ENCODE measurements around the gene CIB4.
A peak's percentile ranks its signal among the peaks of the same experiment; 100 is the strongest.

Gene CIB4

GRCh38 chr2:26608557-26608956, 32.6 kb downstream of the CIB4 start:
- H3K36me3 ChIP-seq (replicated peaks in 1 of 2; ENCODE audit: control insufficient read depth in 2 of 2, insufficient read depth in 2 of 2, low read length in 2 of 2), result no peaks in the 10 kb centered on the region
- H2AFZ ChIP-seq (ENCODE audit: low read length), result no peak overlapping the region
- no peaks in the 10 kb centered on the region for H3K9me3 ChIP-seq (replicated peaks in 1 of 2; ENCODE audit: control insufficient read depth in 2 of 2, insufficient read depth in 1 of 2, low read depth in 1 of 2, low read length in 2 of 2)
- H3K14ac ChIP-seq (ENCODE audit: low read length), result no peak overlapping the region
- no peak overlapping the region for H2BK5ac ChIP-seq (ENCODE audit: low read length)
- no peak overlapping the region for H2AK5ac ChIP-seq (ENCODE audit: low read depth, low read length)
- H3K4ac ChIP-seq (ENCODE audit: low read length), result no peak overlapping the region
- no peak overlapping the region for H3K4me3 ChIP-seq (ENCODE audit: low read length in 2 of 2)
- no peak overlapping the region for H2BK120ac ChIP-seq (ENCODE audit: low read depth, low read length)
- no peak overlapping the region for H3K9ac ChIP-seq (ENCODE audit: low read depth, low read length, poor library complexity)
- H3K27me3 ChIP-seq (ENCODE audit: control insufficient read depth in 3 of 3, insufficient read depth in 3 of 3, low read depth in 1 of 3, low read length in 3 of 3), result no peaks in the 10 kb centered on the region
- H4K8ac ChIP-seq (ENCODE audit: low read depth, low read length), result no peak overlapping the region
- peaks cover 17 to 43% of the 10 kb centered on the region in 2 donors for H3K4me1 ChIP-seq (ENCODE audit: control insufficient read depth in 2 of 2, insufficient read depth in 1 of 2, low read depth in 1 of 2, low read length in 2 of 2)
- H3K79me1 ChIP-seq (ENCODE audit: low read depth, low read length), result no peaks in the 10 kb centered on the region
- H2BK12ac ChIP-seq (ENCODE audit: low read length), result no peak overlapping the region
- H3K18ac ChIP-seq (ENCODE audit: low read length), result no peak overlapping the region
- no CpG with 5 or more reads among the region's 8 CpGs for WGBS, 2 donors (ENCODE audit: extremely low coverage in 2 of 2, insufficient read length in 2 of 2, insufficient replicate concordance in 1 of 2)
- H4K91ac ChIP-seq (ENCODE audit: low read depth, low read length, poor library complexity), result no peak overlapping the region
- no peak overlapping the region for H3K27ac ChIP-seq (replicated peaks; ENCODE audit: low read length)
- no peak for DNase-seq (ENCODE audit: low spot score)
- H2BK15ac ChIP-seq (ENCODE audit: low read length), result no peak overlapping the region
- H3K4me2 ChIP-seq (ENCODE audit: insufficient read depth, low read length, poor library complexity, severe bottlenecking), result no peak overlapping the region
- H3K23ac ChIP-seq (ENCODE audit: low read depth, low read length, poor library complexity), result no peak overlapping the region

- no CpG with 5 or more reads among the region's 8 CpGs for WGBS, 2 donors (ENCODE audit: extremely low coverage in 2 of 2, insufficient read length in 2 of 2, insufficient replicate concordance in 1 of 2)
- Histone ChIP-seq H4K8ac (ENCODE audit: low read depth, low read length) (no peak overlapping the region), H3K79me1 (ENCODE audit: low read depth, low read length) (no peaks in the 10 kb centered on the region), H3K4me3 (ENCODE audit: low read length in 2 of 2) (no peak overlapping the region), H2BK12ac (ENCODE audit: low read length) (no peak overlapping the region), H3K14ac (ENCODE audit: low read length) (no peak overlapping the region), H3K9ac (ENCODE audit: low read depth, low read length, poor library complexity) (no peak overlapping the region), H3K4me2 (ENCODE audit: insufficient read depth, low read length, poor library complexity, severe bottlenecking) (no peak overlapping the region), H3K27ac (replicated peaks; ENCODE audit: low read length) (no peak overlapping the region), H2AFZ (ENCODE audit: low read length) (no peak overlapping the region), H3K27me3 (ENCODE audit: control insufficient read depth in 3 of 3, insufficient read depth in 3 of 3, low read depth in 1 of 3, low read length in 3 of 3) (no peaks in the 10 kb centered on the region), H3K18ac (ENCODE audit: low read length) (no peak overlapping the region), H2BK15ac (ENCODE audit: low read length) (no peak overlapping the region), H2BK5ac (ENCODE audit: low read length) (no peak overlapping the region), H3K36me3 (replicated peaks in 1 of 2; ENCODE audit: control insufficient read depth in 2 of 2, insufficient read depth in 2 of 2, low read length in 2 of 2) (no peaks in the 10 kb centered on the region), H3K4me1 (ENCODE audit: control insufficient read depth in 2 of 2, insufficient read depth in 1 of 2, low read depth in 1 of 2, low read length in 2 of 2) (peaks cover 9 to 34% of the 10 kb centered on the region in 2 donors), H2AK5ac (ENCODE audit: low read depth, low read length) (no peak overlapping the region), H4K91ac (ENCODE audit: low read depth, low read length, poor library complexity) (no peak overlapping the region), H3K4ac (ENCODE audit: low read length) (no peak overlapping the region), H2BK120ac (ENCODE audit: low read depth, low read length) (no peak overlapping the region), H3K23ac (ENCODE audit: low read depth, low read length, poor library complexity) (no peak overlapping the region), H3K9me3 (replicated peaks in 1 of 2; ENCODE audit: control insufficient read depth in 2 of 2, insufficient read depth in 1 of 2, low read depth in 1 of 2, low read length in 2 of 2) (no peaks in the 10 kb centered on the region)
- DNase-seq (ENCODE audit: low spot score), result no peak
Measured at GRCh38 chr2:26607698-26608097, 33.5 kb downstream of the CIB4 start.

- no peaks in the 10 kb centered on the region for H3K36me3 ChIP-seq (replicated peaks in 1 of 2; ENCODE audit: control insufficient read depth in 2 of 2, insufficient read depth in 2 of 2, low read length in 2 of 2)
- H2AFZ ChIP-seq (ENCODE audit: low read length), result peak overlapping the region; percentile 50
- no peak overlapping the region for H3K4me3 ChIP-seq (ENCODE audit: low read length in 2 of 2)
- no peak overlapping the region for H3K9ac ChIP-seq (ENCODE audit: low read depth, low read length, poor library complexity)
- H3K4ac ChIP-seq (ENCODE audit: low read length), result no peak overlapping the region
- H3K9me3 ChIP-seq (replicated peaks in 1 of 2; ENCODE audit: control insufficient read depth in 2 of 2, insufficient read depth in 1 of 2, low read depth in 1 of 2, low read length in 2 of 2), result no peaks in the 10 kb centered on the region
- no peak overlapping the region for H2BK5ac ChIP-seq (ENCODE audit: low read length)
- no peak overlapping the region for H4K91ac ChIP-seq (ENCODE audit: low read depth, low read length, poor library complexity)
- peaks cover 9 to 34% of the 10 kb centered on the region in 2 donors for H3K4me1 ChIP-seq (ENCODE audit: control insufficient read depth in 2 of 2, insufficient read depth in 1 of 2, low read depth in 1 of 2, low read length in 2 of 2)
- no peak overlapping the region for H2BK12ac ChIP-seq (ENCODE audit: low read length)
- no peak for DNase-seq (ENCODE audit: low spot score)
- no peak overlapping the region for H3K14ac ChIP-seq (ENCODE audit: low read length)
- no peak overlapping the region for H3K18ac ChIP-seq (ENCODE audit: low read length)
- H3K27ac ChIP-seq (replicated peaks; ENCODE audit: low read length), result no peak overlapping the region
- WGBS, 2 donors (ENCODE audit: extremely low coverage in 2 of 2, insufficient read length in 2 of 2, insufficient replicate concordance in 1 of 2), result no CpG with 5 or more reads among the region's 5 CpGs
- no peak overlapping the region for H2BK15ac ChIP-seq (ENCODE audit: low read length)
- H2AK5ac ChIP-seq (ENCODE audit: low read depth, low read length), result peak overlapping the region; percentile 30
- no peak overlapping the region for H2BK120ac ChIP-seq (ENCODE audit: low read depth, low read length)
- no peak overlapping the region for H3K23ac ChIP-seq (ENCODE audit: low read depth, low read length, poor library complexity)
- H4K8ac ChIP-seq (ENCODE audit: low read depth, low read length), result no peak overlapping the region
- H3K4me2 ChIP-seq (ENCODE audit: insufficient read depth, low read length, poor library complexity, severe bottlenecking), result no peak overlapping the region
- H3K79me1 ChIP-seq (ENCODE audit: low read depth, low read length), result no peaks in the 10 kb centered on the region
- no peaks in the 10 kb centered on the region for H3K27me3 ChIP-seq (ENCODE audit: control insufficient read depth in 3 of 3, insufficient read depth in 3 of 3, low read depth in 1 of 3, low read length in 3 of 3)
Measured at GRCh38 chr2:26606847-26607190, 34.3 kb downstream of the CIB4 start.

GRCh38 chr2:26605999-26606846, 34.9 kb downstream of the CIB4 start:
- H3K4me3 ChIP-seq (ENCODE audit: low read length in 2 of 2), result no peak overlapping the region
- H3K18ac ChIP-seq (ENCODE audit: low read length), result peak overlapping the region; percentile 60
- H3K27me3 ChIP-seq (ENCODE audit: control insufficient read depth in 3 of 3, insufficient read depth in 3 of 3, low read depth in 1 of 3, low read length in 3 of 3), result no peaks in the 10 kb centered on the region
- H3K9ac ChIP-seq (ENCODE audit: low read depth, low read length, poor library complexity), result no peak overlapping the region
- no peaks in the 10 kb centered on the region for H3K36me3 ChIP-seq (replicated peaks in 1 of 2; ENCODE audit: control insufficient read depth in 2 of 2, insufficient read depth in 2 of 2, low read length in 2 of 2)
- H3K4me1 ChIP-seq (ENCODE audit: control insufficient read depth in 2 of 2, insufficient read depth in 1 of 2, low read depth in 1 of 2, low read length in 2 of 2), result peaks cover 9 to 34% of the 10 kb centered on the region in 2 donors
- no peak overlapping the region for H4K91ac ChIP-seq (ENCODE audit: low read depth, low read length, poor library complexity)
- H2BK15ac ChIP-seq (ENCODE audit: low read length), result peak overlapping the region; percentile 8
- H2BK12ac ChIP-seq (ENCODE audit: low read length), result no peak overlapping the region
- H3K79me1 ChIP-seq (ENCODE audit: low read depth, low read length), result no peaks in the 10 kb centered on the region
- no peak overlapping the region for H4K8ac ChIP-seq (ENCODE audit: low read depth, low read length)
- DNase-seq (ENCODE audit: low spot score), result no peak
- H2BK120ac ChIP-seq (ENCODE audit: low read depth, low read length), result no peak overlapping the region
- no peak overlapping the region for H3K23ac ChIP-seq (ENCODE audit: low read depth, low read length, poor library complexity)
- no CpG with 5 or more reads among the region's 18 CpGs for whole genome bisulfite sequencing, 2 donors (ENCODE audit: extremely low coverage in 2 of 2, insufficient read length in 2 of 2, insufficient replicate concordance in 1 of 2)
- H3K4ac ChIP-seq (ENCODE audit: low read length), result no peak overlapping the region
- H3K9me3 ChIP-seq (replicated peaks in 1 of 2; ENCODE audit: control insufficient read depth in 2 of 2, insufficient read depth in 1 of 2, low read depth in 1 of 2, low read length in 2 of 2), result no peaks in the 10 kb centered on the region
- H2AK5ac ChIP-seq (ENCODE audit: low read depth, low read length), result no peak overlapping the region
- H2BK5ac ChIP-seq (ENCODE audit: low read length), result no peak overlapping the region
- no peak overlapping the region for H3K4me2 ChIP-seq (ENCODE audit: insufficient read depth, low read length, poor library complexity, severe bottlenecking)
- H3K14ac ChIP-seq (ENCODE audit: low read length), result no peak overlapping the region
- no peak overlapping the region for H3K27ac ChIP-seq (replicated peaks; ENCODE audit: low read length)
- peak overlapping the region; percentile 50 for H2AFZ ChIP-seq (ENCODE audit: low read length)

Data from neuronal stem cell (in vitro differentiated cells).